Pancreas (tissue), 10 donors: ENCODE measurements around the gene LZTS2. TPM values are rescaled to one million over a fixed set of nuclear protein-coding genes. Genes with fewer than 3 reads are reported as not detected.

Experiments used
- ATAC-seq, 4 donors: fragments of 200-7000 bp; cut with Tn5 transposase; one replicate each; pipeline versions ENCODE4 v1.8.0 to v1.9.1; 2020; ENCODE audit warnings: mild to moderate bottlenecking in 4 of 4, moderate library complexity in 4 of 4
- DNase-seq, 6 donors: peaks; one replicate each; pipeline ENCODE4 v3.0.0-alpha.2; 2020
- FAIRE-seq: peaks from 2 replicates; lab custom pipeline; 2012; peaks lifted over from hg19 to GRCh38; lab: Jason Lieb, UNC
- H3K27ac ChIP-seq, 4 donors: fragments of 200-600 bp; sonication (generic); 1 replicate in 3 of 4; 2 replicates in 1 of 4; pipeline versions ENCODE4 v1.5.0 to v1.8.0; 2020
- H3K27me3 ChIP-seq, 4 donors: fragments of 200-600 bp; one replicate each; pipeline ENCODE4 v1.8.0; 2021
- H3K36me3 ChIP-seq, 3 donors: fragments of 200-600 bp; sonication (generic) in 1 of 3; one replicate each; pipeline versions ENCODE4 v1.5.0 to v1.8.0; 2020 to 2021
- H3K4me1 ChIP-seq, 3 donors: fragments of 200-600 bp; one replicate each; pipeline ENCODE4 v1.8.0; 2021
- H3K4me3 ChIP-seq, 4 donors: fragments of 200-600 bp; sonication (generic) in 2 of 4; one replicate each; pipeline versions ENCODE4 v1.5.0 to v1.8.0; 2020 to 2021
- H3K9me3 ChIP-seq, 4 donors: fragments of 200-600 bp; one replicate each; pipeline ENCODE4 v1.8.0; 2021
- CTCF ChIP-seq, 4 donors: fragments of 200-600 bp; sonication (generic) in 3 of 4; IDR thresholded peaks; one replicate each; pipeline versions ENCODE4 v1.5.0 to v1.8.0; 2021; ENCODE audit warnings: antibody characterized with exemption in 4 of 4
- WGBS, 2 donors: extraction: QIAGEN DNeasy Blood & Tissue Kit; methylation state at CpG; one replicate each; pipeline ENCODE4 v1.1.7; 2013; 5-methylcytosine and 5-hydroxymethylcytosine counted together
- intact Hi-C, 3 donors: fragments of 100-400 bp; cut with DNase I; formaldehyde crosslinking; loops; one replicate each; pipeline versions ENCODE4 v1.11.1 to v1.14.2; 2022
- polyA plus RNA-seq, 2 donors: library from polyadenylated mRNA; stranded (reverse); fragments of 200-250 nt; gene quantifications; one replicate each; pipeline ENCODE4 v1.2.3, GENCODE V29; 2013
- total RNA-seq, 6 donors: library from RNA; stranded (reverse); fragmentation: NEBNext Ultra II Directional in 4 of 6; extraction: Animal tissue kit (Norgen Biotek cat#: 25700) in 4 of 6; gene quantifications; one replicate each; pipeline versions ENCODE4 v1.2.1 to v1.2.4, GENCODE V29; 2021 to 2023
- donor health status: healthy with polysubstance abuse.
- donor health status: DM: no; HTN: no; CAD: no; lungs with moderate emphysema.
- donor health status: DM: no; HTN: no; CAD: no.
- donor health status: control.
- donor health status: control.
- donor health status: Bipolar disorder and iron deficiency.
- donor health status: DM: yes; HTN: yes; CAD: no.
- donor health status: DM: no; HTN: no; CAD: no.
- donor health status: DM: no; HTN: no; CAD: no.
- donor health status: DM: yes; HTN: yes; CAD: no.

LZTS2 gene
- total and polyA plus RNA-seq, 8 donors = 10.5 to 52.2 (median 17.3) TPM

DNA sequence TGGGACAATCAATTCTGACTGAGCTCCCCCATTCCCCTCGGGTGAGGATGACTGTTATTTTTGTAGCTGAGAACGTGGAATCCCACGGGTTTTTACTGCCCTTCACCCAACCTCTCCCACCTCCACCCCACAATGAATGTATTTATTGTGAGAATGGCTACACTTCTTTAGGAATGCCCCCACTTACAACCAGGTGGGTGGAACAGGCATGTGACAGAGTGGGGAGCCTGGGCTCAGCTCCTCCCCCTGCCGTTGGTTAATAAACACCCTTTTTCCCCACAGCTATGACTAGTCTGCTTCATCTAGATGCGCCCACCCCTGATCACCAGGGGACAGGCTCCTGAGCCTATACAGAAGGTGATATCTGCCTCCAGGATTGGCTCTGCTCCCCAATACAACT is 14.3 kb upstream of the LZTS2 start:
- H3K9me3 ChIP-seq = no peaks in the 10 kb centered on the region
- H3K4me3 ChIP-seq = no peak overlapping the region
- DNase-seq = peak in 1 of 6 donors; percentile 40
- WGBS, 2 donors = 30 to 36% methylated on average over 5 of the region's 5 CpGs
- H3K27me3 ChIP-seq = no peaks in the 10 kb centered on the region
- intact Hi-C loops = no loop called here
- no peak for FAIRE-seq
- ATAC-seq = no peak
- H3K36me3 ChIP-seq = peaks cover 0 to 3% (median 0%) of the 10 kb centered on the region in 3 donors
- TF ChIP-seq CTCF (IDR thresholded peaks at IDR 0.05) = no peak
- peaks cover 7 to 27% (median 14%) of the 10 kb centered on the region in 3 donors for H3K4me1 ChIP-seq
- no peak overlapping the region for H3K27ac ChIP-seq

GRCh38 chr10:100986623-100986951 is 13.0 kb upstream of the LZTS2 start:
- no peaks in the 10 kb centered on the region for H3K27me3 ChIP-seq
- WGBS, 2 donors = 5 to 6% methylated on average over 17 of the region's 17 CpGs
- TF ChIP-seq CTCF (IDR thresholded peaks at IDR 0.05) = no peak
- intact Hi-C loops = no loop called here
- peaks cover 7 to 27% (median 14%) of the 10 kb centered on the region in 3 donors for H3K4me1 ChIP-seq
- peak overlapping the region in 1 of 4 donors; percentile 62 for H3K27ac ChIP-seq
- no peaks in the 10 kb centered on the region for H3K9me3 ChIP-seq
- no peak for DNase-seq
- FAIRE-seq = no peak
- H3K4me3 ChIP-seq = peak overlapping the region; percentile 74 to 96 (median 84)
- H3K36me3 ChIP-seq = peaks cover 0 to 3% (median 0%) of the 10 kb centered on the region in 3 donors
- ATAC-seq = peak in 2 of 4 donors; percentile 3 to 19

- Histone ChIP-seq H3K4me1 (peaks cover 7 to 27% (median 14%) of the 10 kb centered on the region in 3 donors), H3K36me3 (peaks cover 0 to 3% (median 0%) of the 10 kb centered on the region in 3 donors), H3K27me3 (no peaks in the 10 kb centered on the region), H3K27ac (peak within 1 kb of the TSS; percentile 35 to 72 (median 66)), H3K4me3 (peak within 1 kb of the TSS; percentile 74 to 96 (median 84)), H3K9me3 (no peaks in the 10 kb centered on the region)
- FAIRE-seq (no peak), ATAC-seq (peak; percentile 87 to 96 (median 94)), DNase-seq (peak; percentile 76 to 92 (median 86))
- TF ChIP-seq CTCF (IDR thresholded peaks at IDR 0.05) = no peak
- intact Hi-C loops = no loop called here
- WGBS, 2 donors = 1% methylated on average over 72 to 75 of the region's 75 CpGs
Observed at GRCh38 chr10:100986952-100987684, 12.5 kb upstream of the LZTS2 start, which contains the start of the genes MRPL43 and TWNK. MRPL43 (minus strand) TSS chr10:100987497; CDS start chr10:100987443, 54 bp downstream. TWNK (plus strand) TSS chr10:100987543; CDS start chr10:100988211, 668 bp downstream.

- peak overlapping the region in 2 of 4 donors; percentile 35 to 70 for H3K27ac ChIP-seq
- peaks cover 7 to 27% (median 14%) of the 10 kb centered on the region in 3 donors for H3K4me1 ChIP-seq
- no peaks in the 10 kb centered on the region for H3K9me3 ChIP-seq
- ATAC-seq (no peak), DNase-seq (no peak), FAIRE-seq (no peak)
- peaks cover 0 to 3% (median 0%) of the 10 kb centered on the region in 3 donors for H3K36me3 ChIP-seq
- WGBS, 2 donors = 2 to 4% methylated on average over 15 of the region's 15 CpGs
- no peak for TF ChIP-seq CTCF (IDR thresholded peaks at IDR 0.05)
- H3K4me3 ChIP-seq = peak overlapping the region; percentile 74 to 96 (median 84)
- no peaks in the 10 kb centered on the region for H3K27me3 ChIP-seq
- intact Hi-C loops = no loop called here
Observed at GRCh38 chr10:100987685-100988049, 11.9 kb upstream of the LZTS2 start.

DNA sequence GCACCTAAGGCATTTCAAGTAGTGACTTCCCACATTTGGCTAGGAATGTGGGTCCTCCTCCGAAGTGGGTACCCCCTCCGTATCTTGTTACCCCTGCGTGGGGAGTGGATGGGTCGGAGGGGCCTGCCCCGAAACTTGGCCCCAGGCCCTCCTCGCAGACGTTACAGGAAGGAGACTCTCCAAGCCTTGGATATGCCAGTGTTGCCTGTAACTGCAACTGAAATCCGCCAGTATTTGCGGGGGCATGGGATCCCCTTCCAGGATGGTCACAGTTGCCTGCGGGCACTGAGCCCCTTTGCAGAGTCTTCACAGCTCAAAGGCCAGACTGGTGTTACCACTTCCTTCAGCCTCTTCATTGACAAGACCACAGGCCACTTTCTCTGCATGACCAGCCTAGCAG is 11.4 kb upstream of the LZTS2 start:
- WGBS, 2 donors = 53 to 58% methylated on average over 10 of the region's 10 CpGs
- DNase-seq = peak in 2 of 6 donors; percentile 31 to 37
- H3K36me3 ChIP-seq = peaks cover 0 to 3% (median 0%) of the 10 kb centered on the region in 3 donors
- TF ChIP-seq CTCF (IDR thresholded peaks at IDR 0.05) = no peak
- H3K4me3 ChIP-seq = peak overlapping the region; percentile 74 to 96 (median 84)
- H3K4me1 ChIP-seq = peaks cover 7 to 27% (median 14%) of the 10 kb centered on the region in 3 donors
- intact Hi-C loops = no loop called here
- H3K27me3 ChIP-seq = no peaks in the 10 kb centered on the region
- H3K27ac ChIP-seq = no peak overlapping the region
- no peak for ATAC-seq
- FAIRE-seq = no peak
- H3K9me3 ChIP-seq = no peaks in the 10 kb centered on the region
